H9 (cell line): ENCODE data around the gene CEP112. TPM values are rescaled to one million over a fixed set of nuclear protein-coding genes. Genes with fewer than 3 reads are reported as not detected.

ENCODE experiments used
- DNase-seq: peaks from one replicate; pipeline ENCODE4 v3.0.0-alpha.2; 2017
- H2AFZ ChIP-seq: one replicate; pipeline ENCODE4 v1.6.1; 2013; ENCODE audit warnings: mild to moderate bottlenecking, low read length, control low read depth, moderate library complexity
- H2AK5ac ChIP-seq: 2 replicates; pipeline ENCODE4 v1.6.1; 2013; ENCODE audit warnings: low read length, control low read depth, mixed read lengths; ENCODE audit not compliant: insufficient read length
- H2BK120ac ChIP-seq: one replicate; pipeline ENCODE4 v1.6.1; 2013; ENCODE audit warnings: low read depth, mild to moderate bottlenecking, low read length, control low read depth, inconsistent platforms; ENCODE audit not compliant: poor library complexity, severe bottlenecking
- H2BK12ac ChIP-seq: 2 replicates; pipeline ENCODE4 v1.6.1; 2013; ENCODE audit warnings: low read length, control low read depth, mixed read lengths, low read depth; ENCODE audit not compliant: insufficient read length
- H2BK15ac ChIP-seq: 2 replicates; pipeline ENCODE4 v1.6.1; 2013; ENCODE audit warnings: low read depth, low read length, control low read depth
- H2BK20ac ChIP-seq: one replicate; pipeline ENCODE4 v1.6.1; 2013; ENCODE audit warnings: low read depth, mild to moderate bottlenecking, low read length, control low read depth, inconsistent platforms; ENCODE audit not compliant: poor library complexity, severe bottlenecking
- H2BK5ac ChIP-seq: 2 replicates; pipeline ENCODE4 v1.6.1; 2013; ENCODE audit warnings: low read length, control low read depth, mixed read lengths; ENCODE audit not compliant: insufficient read length
- H3K14ac ChIP-seq: 2 replicates; pipeline ENCODE4 v1.6.1; 2013; ENCODE audit warnings: low read length, control low read depth; ENCODE audit not compliant: insufficient read depth
- H3K18ac ChIP-seq: 2 replicates; pipeline ENCODE4 v1.6.1; 2013; ENCODE audit warnings: low read depth, mild to moderate bottlenecking, mixed read lengths, low read length, control low read depth; ENCODE audit not compliant: insufficient read length
- H3K23ac ChIP-seq: 2 replicates; pipeline ENCODE4 v1.6.1; 2013; ENCODE audit warnings: low read length, control low read depth, mixed read lengths, low read depth; ENCODE audit not compliant: insufficient read length
- H3K23me2 ChIP-seq: 2 replicates; pipeline ENCODE4 v1.6.1; 2013; ENCODE audit warnings: low read depth, mild to moderate bottlenecking, mixed read lengths, low read length, control low read depth; ENCODE audit not compliant: insufficient read length, poor library complexity, severe bottlenecking
- H3K27ac ChIP-seq: 2 replicates; pipeline ENCODE4 v1.5.1; 2013; ENCODE audit warnings: low read length, control low read depth, mixed read lengths, low read depth; ENCODE audit not compliant: insufficient read length
- H3K27me3 ChIP-seq: 2 replicates; pipeline ENCODE4 v1.6.1; 2013; ENCODE audit warnings: low read length, control low read depth, inconsistent platforms; ENCODE audit not compliant: insufficient read depth
- H3K4ac ChIP-seq: 2 replicates; pipeline ENCODE4 v1.6.1; 2013; ENCODE audit warnings: low read depth, mild to moderate bottlenecking, control low read depth, inconsistent platforms, low read length, moderate library complexity
- H3K4me1 ChIP-seq: 2 replicates; pipeline ENCODE4 v1.6.1; 2013; ENCODE audit warnings: low read length, control low read depth, inconsistent platforms; ENCODE audit not compliant: insufficient read depth
- H3K4me2 ChIP-seq: 2 replicates; pipeline ENCODE4 v1.6.1; 2013; ENCODE audit warnings: low read length, control low read depth, mixed read lengths; ENCODE audit not compliant: insufficient read length, insufficient read depth
- H3K56ac ChIP-seq: 2 replicates; pipeline ENCODE4 v1.6.1; 2013; ENCODE audit warnings: low read depth, mild to moderate bottlenecking, mixed read lengths, low read length, control low read depth; ENCODE audit not compliant: insufficient read length
- H3K79me1 ChIP-seq: 2 replicates; pipeline ENCODE4 v1.6.1; 2013; ENCODE audit warnings: low read depth, mild to moderate bottlenecking, moderate library complexity, low read length, control low read depth, inconsistent platforms; ENCODE audit not compliant: insufficient read depth, poor library complexity, severe bottlenecking
- H3K79me2 ChIP-seq: 2 replicates; pipeline ENCODE4 v1.6.1; 2013; ENCODE audit warnings: low read length, control low read depth, inconsistent platforms; ENCODE audit not compliant: insufficient read depth
- H3K9ac ChIP-seq: 2 replicates; pipeline ENCODE4 v1.6.1; 2013; ENCODE audit warnings: low read length, control low read depth, mixed read lengths; ENCODE audit not compliant: insufficient read length; ENCODE audit errors: extremely low read depth
- H3K9me3 ChIP-seq: one replicate; pipeline ENCODE4 v1.6.1; 2013; ENCODE audit warnings: low read depth, low read length, inconsistent platforms; ENCODE audit not compliant: control insufficient read depth
- H3T11ph ChIP-seq: one replicate; pipeline ENCODE4 v1.6.1; 2013; ENCODE audit warnings: mild to moderate bottlenecking, low read length, control low read depth, inconsistent platforms
- H4K20me1 ChIP-seq: one replicate; pipeline ENCODE4 v1.6.1; 2013; ENCODE audit not compliant: control insufficient read depth, insufficient read length, insufficient read depth
- H4K5ac ChIP-seq: 2 replicates; pipeline ENCODE4 v1.6.1; 2013; ENCODE audit warnings: low read depth, mild to moderate bottlenecking, mixed read lengths, low read length, control low read depth; ENCODE audit not compliant: insufficient read length
- H4K8ac ChIP-seq: replicated peaks from 2 replicates; pipeline ENCODE4 v1.6.1; 2013; ENCODE audit warnings: low read length, control low read depth, mixed read lengths, low read depth; ENCODE audit not compliant: insufficient read length
- H4K91ac ChIP-seq: 2 replicates; pipeline ENCODE4 v1.6.1; 2013; ENCODE audit warnings: low read depth, mild to moderate bottlenecking, moderate library complexity, mixed read lengths, low read length, control low read depth; ENCODE audit not compliant: insufficient read length
- H3K27ac Mint-ChIP-seq, 3 experiments: 2 replicates in 2 of 3; 3 replicates in 1 of 3; pipeline ENCODE4 v1.8.0; 2020 to 2021; ENCODE audit warnings: mixed read lengths in 3 of 3, mild to moderate bottlenecking in 1 of 3, moderate library complexity in 1 of 3
- H3K27me3 Mint-ChIP-seq: 2 replicates; pipeline ENCODE4 v1.8.0; 2021; ENCODE audit warnings: low read depth, mild to moderate bottlenecking, moderate library complexity, mixed read lengths
- H3K36me3 Mint-ChIP-seq, 3 experiments: 2 replicates in 2 of 3; 3 replicates in 1 of 3; pipeline ENCODE4 v1.8.0; 2020 to 2021; ENCODE audit warnings: low read depth in 3 of 3, mixed read lengths in 3 of 3; ENCODE audit not compliant: insufficient read depth in 1 of 3
- H3K4me1 Mint-ChIP-seq, 2 experiments: 2 replicates each; pipeline ENCODE4 v1.8.0; 2020; ENCODE audit warnings: mixed read lengths in 2 of 2
- H3K4me3 Mint-ChIP-seq, 2 experiments: 2 replicates in 1 of 2; 3 replicates in 1 of 2; pipeline ENCODE4 v1.8.0; 2020 to 2021; ENCODE audit warnings: mild to moderate bottlenecking in 2 of 2, mixed read lengths in 2 of 2, moderate library complexity in 1 of 2
- H3K9me3 Mint-ChIP-seq, 2 experiments: 2 replicates in 1 of 2; 3 replicates in 1 of 2; pipeline ENCODE4 v1.8.0; 2020; ENCODE audit warnings: mild to moderate bottlenecking in 2 of 2, mixed read lengths in 2 of 2, moderate library complexity in 1 of 2
- WGBS: extraction: QIAGEN DNeasy Blood & Tissue Kit; methylation state at CpG from one replicate; pipeline ENCODE4 v1.1.7; 2013; ENCODE audit warnings: missing lambda C conversion rate, low lambda C conversion rate, mixed read lengths; ENCODE audit not compliant: insufficient read length; ENCODE audit errors: extremely low coverage; 5-methylcytosine and 5-hydroxymethylcytosine counted together
- total RNA-seq: library from RNA; stranded (reverse); gene quantifications from 2 replicates; pipeline ENCODE4 v1.2.1, GENCODE V29; 2021
- TF ChIP-seq, protein P1 (sequence below): fragments of 200-600 bp; sonication (generic); conservative IDR thresholded peaks from 3 replicates; pipeline ENCODE4 v1.8.0; 2021; ENCODE audit warnings: antibody characterized with exemption, mild to moderate bottlenecking

The CEP112 gene
- total RNA-seq, 1 experiment from 2014 or later, result 5.4 TPM

DNA sequence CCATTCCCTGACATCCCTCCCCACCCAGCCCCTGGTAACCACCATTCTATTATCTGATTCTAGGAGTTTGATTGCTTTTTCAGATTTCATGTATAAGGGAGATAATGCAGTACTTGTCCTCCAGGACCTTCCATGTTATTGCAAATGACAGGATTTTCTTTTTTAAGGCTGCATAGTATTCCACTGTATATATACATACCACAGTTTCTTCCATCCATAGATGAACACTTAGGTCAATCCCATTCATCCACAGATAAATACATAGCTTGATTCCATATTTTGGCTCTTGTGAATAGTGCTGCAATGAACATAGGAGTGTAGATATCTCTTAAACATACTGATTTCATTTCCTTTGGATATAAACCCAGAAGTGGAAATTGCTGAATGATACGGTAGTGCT, 183.3 kb downstream of the CEP112 start:
- no CpG with 5 or more reads among the region's 1 CpG for WGBS
- peaks cover 0 to 8% (median 2%) of the 10 kb centered on the region in 3 experiments; a peak in 3 of 7 replicates for H3K36me3 Mint-ChIP-seq
- Histone ChIP-seq H3K23me2 (no peaks in the 10 kb centered on the region), H3K14ac (no peak overlapping the region), H3K27me3 (no peaks in the 10 kb centered on the region), H3K56ac (no peak overlapping the region), H3K9ac (no peak overlapping the region), H2BK20ac (no peak overlapping the region), H2AFZ (no peak overlapping the region), H2BK5ac (no peak overlapping the region), H3K4ac (no peak overlapping the region), H3K9me3 (no peaks in the 10 kb centered on the region), H4K20me1 (no peaks in the 10 kb centered on the region), H2BK12ac (no peak overlapping the region), H3K79me1 (no peaks in the 10 kb centered on the region), H3K18ac (no peak overlapping the region), H2BK120ac (no peak overlapping the region), H3K4me1 (no peaks in the 10 kb centered on the region), H4K5ac (no peak overlapping the region), H3T11ph (no peak overlapping the region), H2BK15ac (no peak overlapping the region), H3K79me2 (no peaks in the 10 kb centered on the region), H2AK5ac (no peak overlapping the region), H4K8ac (no peak overlapping the region), H3K23ac (no peak overlapping the region), H3K27ac (no peak overlapping the region), H4K91ac (no peak overlapping the region), H3K4me2 (no peak overlapping the region)
- H3K4me3 Mint-ChIP-seq, result no peak overlapping the region
- H3K27me3 Mint-ChIP-seq, result no peaks in the 10 kb centered on the region; the same call in 1 of the 2 replicates
- no peak for DNase-seq
- H3K9me3 Mint-ChIP-seq, result peaks cover 7 to 10% of the 10 kb centered on the region in 2 experiments; a peak in 3 of 5 replicates
- TF ChIP-seq, protein P1, sequence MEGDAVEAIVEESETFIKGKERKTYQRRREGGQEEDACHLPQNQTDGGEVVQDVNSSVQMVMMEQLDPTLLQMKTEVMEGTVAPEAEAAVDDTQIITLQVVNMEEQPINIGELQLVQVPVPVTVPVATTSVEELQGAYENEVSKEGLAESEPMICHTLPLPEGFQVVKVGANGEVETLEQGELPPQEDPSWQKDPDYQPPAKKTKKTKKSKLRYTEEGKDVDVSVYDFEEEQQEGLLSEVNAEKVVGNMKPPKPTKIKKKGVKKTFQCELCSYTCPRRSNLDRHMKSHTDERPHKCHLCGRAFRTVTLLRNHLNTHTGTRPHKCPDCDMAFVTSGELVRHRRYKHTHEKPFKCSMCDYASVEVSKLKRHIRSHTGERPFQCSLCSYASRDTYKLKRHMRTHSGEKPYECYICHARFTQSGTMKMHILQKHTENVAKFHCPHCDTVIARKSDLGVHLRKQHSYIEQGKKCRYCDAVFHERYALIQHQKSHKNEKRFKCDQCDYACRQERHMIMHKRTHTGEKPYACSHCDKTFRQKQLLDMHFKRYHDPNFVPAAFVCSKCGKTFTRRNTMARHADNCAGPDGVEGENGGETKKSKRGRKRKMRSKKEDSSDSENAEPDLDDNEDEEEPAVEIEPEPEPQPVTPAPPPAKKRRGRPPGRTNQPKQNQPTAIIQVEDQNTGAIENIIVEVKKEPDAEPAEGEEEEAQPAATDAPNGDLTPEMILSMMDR, result no peak
- H3K27ac Mint-ChIP-seq, result no peak overlapping the region
- H3K4me1 Mint-ChIP-seq, result no peaks in the 10 kb centered on the region
